H1 (cell line): Measurements from ENCODE around the gene KLHL26. TPM values are rescaled to one million over a fixed set of nuclear protein-coding genes. Genes with fewer than 3 reads are reported as not detected.

ENCODE experiments used
- CTCF ChIA-PET: fragments of 300-600 bp; sonication (Branson Sonifier 250); formaldehyde crosslinking; loops from one replicate; lab custom pipeline; 2021; ENCODE audit not compliant: partially characterized antibody; lab: Charles Lee
- POLR2A ChIA-PET: fragments of 300-600 bp; sonication (Branson Sonifier 250); formaldehyde crosslinking; loops from one replicate; lab custom pipeline; 2021; ENCODE audit warnings: inconsistent platforms; ENCODE audit not compliant: partially characterized antibody; lab: Charles Lee
- DNase-seq, 2 experiments: peaks; one replicate each; pipeline versions ENCODE4 v3.0.0 to v3.0.0-alpha.2; 2010 to 2022; ENCODE audit warnings: low spot score in 2 of 2, low read depth in 1 of 2, mixed read lengths in 1 of 2
- FAIRE-seq: peaks from 2 replicates; lab custom pipeline; 2011; peaks lifted over from hg19 to GRCh38; lab: Jason Lieb, UNC
- H2AFZ ChIP-seq: 2 replicates; pipeline ENCODE4 v1.8.1; 2012; ENCODE audit warnings: low read length, inconsistent platforms
- H2AK5ac ChIP-seq: 2 replicates; pipeline ENCODE4 v1.6.1; 2013; ENCODE audit warnings: low read depth, low read length
- H2BK120ac ChIP-seq: replicated peaks from 2 replicates; pipeline ENCODE3; 2013; ENCODE audit warnings: low read depth, low read length, inconsistent platforms
- H2BK12ac ChIP-seq: 2 replicates; pipeline ENCODE4 v1.6.1; 2013; ENCODE audit warnings: low read depth, low read length
- H2BK15ac ChIP-seq: 2 replicates; pipeline ENCODE4 v1.6.1; 2013; ENCODE audit warnings: low read length
- H2BK20ac ChIP-seq: 2 replicates; pipeline ENCODE4 v1.6.1; 2013; ENCODE audit warnings: low read length
- H2BK5ac ChIP-seq: 2 replicates; pipeline ENCODE4 v1.6.1; 2013; ENCODE audit warnings: low read depth, low read length
- H3K14ac ChIP-seq: 2 replicates; pipeline ENCODE4 v1.6.1; 2013; ENCODE audit warnings: inconsistent platforms; ENCODE audit not compliant: insufficient read length
- H3K18ac ChIP-seq: 2 replicates; pipeline ENCODE4 v1.6.1; 2013; ENCODE audit warnings: low read length; ENCODE audit errors: extremely low read depth
- H3K23ac ChIP-seq: 2 replicates; pipeline ENCODE4 v1.6.1; 2013; ENCODE audit warnings: inconsistent platforms; ENCODE audit not compliant: insufficient read length
- H3K23me2 ChIP-seq: 2 replicates; pipeline ENCODE4 v1.6.1; 2013; ENCODE audit warnings: low read depth, low read length
- H3K27ac ChIP-seq: 2 replicates; pipeline ENCODE4 v1.6.1; 2011; ENCODE audit warnings: low read depth, low read length, inconsistent platforms
- H3K27me3 ChIP-seq, 4 experiments: replicated peaks in 1 of 4; 1 replicate in 1 of 4; 2 replicates in 3 of 4; pipeline versions ENCODE4 v1.6.1 to v1.8.1; 2011 to 2013; ENCODE audit warnings: low read length in 3 of 4, mild to moderate bottlenecking in 3 of 4, inconsistent platforms in 2 of 4, mixed read lengths in 2 of 4, moderate library complexity in 1 of 4; ENCODE audit not compliant: control insufficient read depth in 3 of 4, insufficient read depth in 3 of 4; ENCODE audit errors: extremely low read depth in 1 of 4
- H3K36me3 ChIP-seq, 4 experiments: 2 replicates each; pipeline versions ENCODE4 v1.6.1 to v1.8.1; 2011 to 2013; ENCODE audit warnings: mild to moderate bottlenecking in 4 of 4, low read length in 3 of 4, moderate library complexity in 2 of 4, control low read depth in 1 of 4, inconsistent platforms in 1 of 4; ENCODE audit not compliant: insufficient read depth in 4 of 4, control insufficient read depth in 2 of 4
- H3K4ac ChIP-seq: replicated peaks from 2 replicates; pipeline ENCODE3; 2013; ENCODE audit warnings: low read length, low read depth, mixed read lengths, inconsistent platforms; ENCODE audit not compliant: insufficient read length
- H3K4me1 ChIP-seq, 4 experiments: replicated peaks in 1 of 4; 1 replicate in 1 of 4; 2 replicates in 3 of 4; pipeline versions ENCODE4 v1.6.1 to v1.8.1; 2011 to 2013; ENCODE audit warnings: low read length in 3 of 4, inconsistent platforms in 2 of 4, mixed read lengths in 1 of 4; ENCODE audit not compliant: insufficient read depth in 4 of 4, control insufficient read depth in 3 of 4
- H3K4me2 ChIP-seq, 2 experiments: 2 replicates each; pipeline versions ENCODE4 v1.6.1 to v1.8.1; 2011 to 2013; ENCODE audit warnings: low read depth in 2 of 2, low read length in 2 of 2, control low read depth in 1 of 2, inconsistent platforms in 1 of 2, mild to moderate bottlenecking in 1 of 2; ENCODE audit not compliant: insufficient read depth in 1 of 2
- H3K4me3 ChIP-seq, 4 experiments: fragments of 200-600, 300-600 bp in 1 of 4; sonication (generic), shearing (Covaris generic), sonication (Bioruptor Twin) in 1 of 4; 2 replicates each; pipeline versions ENCODE4 v1.5.1 to v1.8.1; 2011 to 2016; ENCODE audit warnings: low read length in 4 of 4, low read depth in 3 of 4, control low read depth in 2 of 4, inconsistent platforms in 2 of 4, mild to moderate bottlenecking in 2 of 4, mixed read lengths in 1 of 4, moderate library complexity in 1 of 4; ENCODE audit not compliant: insufficient read depth in 2 of 4; ENCODE audit errors: extremely low read depth in 1 of 4
- H3K56ac ChIP-seq: replicated peaks from 2 replicates; pipeline ENCODE3; 2013; ENCODE audit warnings: low read depth, mild to moderate bottlenecking, mixed read lengths, low read length, inconsistent platforms; ENCODE audit not compliant: insufficient read length
- H3K79me1 ChIP-seq: 2 replicates; pipeline ENCODE4 v1.6.1; 2013; ENCODE audit warnings: low read depth, low read length, control low read depth
- H3K79me2 ChIP-seq, 2 experiments: 2 replicates each; pipeline versions ENCODE4 v1.6.1 to v1.8.1; 2012 to 2013; ENCODE audit warnings: low read length in 2 of 2, mild to moderate bottlenecking in 2 of 2, inconsistent platforms in 1 of 2; ENCODE audit not compliant: insufficient read depth in 2 of 2, control insufficient read depth in 1 of 2
- H3K9ac ChIP-seq, 4 experiments: replicated peaks in 1 of 4; 1 replicate in 1 of 4; 2 replicates in 3 of 4; pipeline versions ENCODE4 v1.6.1 to v1.8.1; 2011 to 2013; ENCODE audit warnings: low read depth in 3 of 4, low read length in 3 of 4, control low read depth in 2 of 4, mild to moderate bottlenecking in 2 of 4, moderate library complexity in 2 of 4, inconsistent platforms in 1 of 4; ENCODE audit errors: extremely low read depth in 1 of 4
- H3K9me3 ChIP-seq, 2 experiments: 2 replicates each; pipeline versions ENCODE4 v1.6.1 to v1.8.1; 2012 to 2013; ENCODE audit warnings: mild to moderate bottlenecking in 2 of 2, moderate library complexity in 2 of 2, control low read depth in 1 of 2, inconsistent platforms in 1 of 2, low read depth in 1 of 2, low read length in 1 of 2, mixed read lengths in 1 of 2; ENCODE audit not compliant: insufficient read depth in 2 of 2
- H4K20me1 ChIP-seq, 2 experiments: replicated peaks in 1 of 2; 2 replicates each; pipeline versions ENCODE3 to v1.8.1; 2011 to 2013; ENCODE audit warnings: inconsistent platforms in 2 of 2, low read length in 2 of 2, mild to moderate bottlenecking in 1 of 2; ENCODE audit not compliant: insufficient read depth in 2 of 2, control insufficient read depth in 1 of 2
- H4K5ac ChIP-seq: 2 replicates; pipeline ENCODE4 v1.6.1; 2013; ENCODE audit warnings: low read length, low read depth, mixed read lengths, inconsistent platforms; ENCODE audit not compliant: insufficient read length
- H4K8ac ChIP-seq: 2 replicates; pipeline ENCODE4 v1.8.0; 2013; ENCODE audit warnings: mild to moderate bottlenecking, moderate library complexity, low read length, inconsistent platforms; ENCODE audit not compliant: insufficient read depth; ENCODE audit errors: extremely low read depth
- H4K91ac ChIP-seq: replicated peaks from 2 replicates; pipeline ENCODE3; 2013; ENCODE audit warnings: low read length, mixed read lengths, inconsistent platforms; ENCODE audit not compliant: insufficient read length
- FOSL1 ChIP-seq: IDR thresholded peaks from 2 replicates; pipeline ENCODE4 v1.6.1; 2011; ENCODE audit warnings: mild to moderate bottlenecking, low read depth, low read length, moderate library complexity; ENCODE audit not compliant: insufficient read depth
- HDAC2 ChIP-seq, 2 experiments: fragments of 300-600 bp in 1 of 2; sonication (generic) in 1 of 2; IDR thresholded peaks; 2 replicates each; pipeline ENCODE4 v1.6.1; 2011 to 2012; ENCODE audit warnings: low read depth in 2 of 2, low read length in 2 of 2, mild to moderate bottlenecking in 2 of 2, moderate library complexity in 2 of 2, borderline replicate concordance in 1 of 2, inconsistent platforms in 1 of 2
- HDAC6 ChIP-seq: IDR thresholded peaks from one replicate; pipeline ENCODE4 v1.7.1; 2012; ENCODE audit warnings: low read depth, mild to moderate bottlenecking, inconsistent platforms, low read length, moderate library complexity
- MAFK ChIP-seq: IDR thresholded peaks from 2 replicates; pipeline ENCODE4 v1.6.1; 2012; ENCODE audit warnings: low read depth, mild to moderate bottlenecking, improper control_type of control experiment, low read length
- POLR2A ChIP-seq, 2 experiments: IDR thresholded peaks; 1 replicate in 1 of 2; 2 replicates in 1 of 2; pipeline ENCODE4 v1.6.1; 2011; ENCODE audit warnings: low read depth in 2 of 2, low read length in 2 of 2, mild to moderate bottlenecking in 2 of 2; ENCODE audit errors: control extremely low read depth in 1 of 2
- WGBS, 2 experiments: shearing (Covaris generic) in 1 of 2; methylation state at CpG; one replicate each; pipeline versions ENCODE4 v1.1.6 to v1.1.7; 2013 to 2015; ENCODE audit warnings: low lambda C conversion rate in 2 of 2, mixed read lengths in 2 of 2, inconsistent platforms in 1 of 2, low coverage in 1 of 2, missing lambda C conversion rate in 1 of 2; ENCODE audit not compliant: insufficient replicate concordance in 2 of 2, insufficient coverage in 1 of 2, insufficient read length in 1 of 2; ENCODE audit errors: extremely low coverage in 1 of 2, missing lambda C conversion rate in 1 of 2; 5-methylcytosine and 5-hydroxymethylcytosine counted together
- polyA plus RNA-seq, 7 experiments: library from polyadenylated mRNA; depleted of rRNA in 3 of 7; stranded (reverse) in 5 of 7; unstranded in 2 of 7; fragments of >200 nt in 5 of 7; fragments of 200-250 nt in 2 of 7; gene quantifications; 1 replicate in 5 of 7; 2 replicates in 1 of 7; 4 replicates in 1 of 7; pipeline versions ENCODE4 v1.2.1 to v1.2.3, GENCODE V29; 2011 to 2013; ENCODE audit warnings: missing spikeins in 2 of 7, mixed read lengths in 2 of 7
- total RNA-seq: library from RNA; stranded (reverse); fragmentation: NEBNext Ultra II Directional; extraction: Animal tissue kit (Norgen Biotek cat#: 25700); gene quantifications from 2 replicates; pipeline ENCODE4 v1.2.1, GENCODE V29; 2021

The KLHL26 gene
- total and polyA plus RNA-seq, 2 of the 8 experiments (the other 6 are each of a cell fraction or from before 2014, with no cell fraction given): 2.2 to 8.8 TPM

- CTCF ChIA-PET: no interaction called here
Measured at GRCh38 chr19:18647371-18647767, 10.5 kb downstream of the KLHL26 start.

More at GRCh38 chr19:18647371-18647767, 10.5 kb downstream of the KLHL26 start:
- H2AFZ ChIP-seq: no peak overlapping the region
- no peak overlapping the region for H3K27ac ChIP-seq
- H4K5ac ChIP-seq: no peak overlapping the region
- no peak overlapping the region for H2BK12ac ChIP-seq
- no peak overlapping the region for H2BK20ac ChIP-seq
- no peak for DNase-seq
- H3K4ac ChIP-seq: no peak overlapping the region
- H3K9me3 ChIP-seq: no peaks in the 10 kb centered on the region
- H3K9ac ChIP-seq: no peak overlapping the region
- peaks cover 0 to 10% of the 10 kb centered on the region in 2 experiments; a peak in 1 of 4 replicates for H3K79me2 ChIP-seq
- peaks cover 22% of the 10 kb centered on the region for H3K79me1 ChIP-seq
- WGBS, 2 experiments: 73% methylated on average over 1 of the region's 1 CpG; no CpG with 5 or more reads in 1 of the 2 experiments
- H3K23ac ChIP-seq: no peak overlapping the region
- no peak for TF ChIP-seq MAFK
- no peak for TF ChIP-seq HDAC2 (IDR thresholded peaks at IDR 0.05; ENCODE audit: borderline replicate concordance in 1 of 2, low read depth in 2 of 2, low read length in 2 of 2)
- no peak for TF ChIP-seq HDAC6
- TF ChIP-seq POLR2A (IDR thresholded peaks at IDR 0.05; ENCODE audit: control extremely low read depth in 1 of 2, low read depth in 2 of 2, low read length in 2 of 2): no peak
- TF ChIP-seq FOSL1: no peak
- peaks cover 4 to 33% of the 10 kb centered on the region in 2 experiments for H4K20me1 ChIP-seq
- no peak overlapping the region for H2BK15ac ChIP-seq
- H3K23me2 ChIP-seq: no peaks in the 10 kb centered on the region
- no peak overlapping the region for H2BK120ac ChIP-seq
- H3K36me3 ChIP-seq: no peaks in the 10 kb centered on the region
- H2BK5ac ChIP-seq: no peak overlapping the region
- no peak overlapping the region for H2AK5ac ChIP-seq
- no peak overlapping the region for H3K18ac ChIP-seq
- POLR2A ChIA-PET: interaction anchor here (1.1 kb wide), 1 partner anchor 110 kb away, joined by 3 read pairs; no protein-coding TSS in a partner anchor
- no peaks in the 10 kb centered on the region for H3K27me3 ChIP-seq
- H4K8ac ChIP-seq: no peak overlapping the region
- H3K4me2 ChIP-seq: no peak overlapping the region
- FAIRE-seq: no peak
- H3K56ac ChIP-seq: no peak overlapping the region
- H3K4me1 ChIP-seq: peaks cover 0 to 22% (median 5%) of the 10 kb centered on the region in 4 experiments; a peak in 4 of 7 replicates
- H3K4me3 ChIP-seq: no peak overlapping the region
- no peak overlapping the region for H3K14ac ChIP-seq
- no peak overlapping the region for H4K91ac ChIP-seq
